Osteoblast (primary cell): ENCODE data around the gene C4orf17. TPM values are rescaled to one million over a fixed set of nuclear protein-coding genes. Genes with fewer than 3 reads are reported as not detected.

Experiments used
- DNase-seq: peaks from one replicate; pipeline ENCODE4 v3.0.0; 2011; ENCODE audit warnings: low spot score, mixed read lengths; ENCODE audit not compliant: insufficient read length; ENCODE audit errors: missing footprints
- H2AFZ ChIP-seq: 2 replicates; pipeline ENCODE4 v1.6.0; 2011; ENCODE audit warnings: mild to moderate bottlenecking, low read length
- H3K27ac ChIP-seq: 2 replicates; pipeline ENCODE4 v1.5.1; 2011; ENCODE audit warnings: mild to moderate bottlenecking, low read depth, low read length, moderate library complexity
- H3K27me3 ChIP-seq: 2 replicates; pipeline ENCODE4 v1.6.0; 2012; ENCODE audit warnings: mild to moderate bottlenecking, control low read depth, inconsistent platforms, low read length, moderate library complexity; ENCODE audit not compliant: insufficient read depth
- H3K36me3 ChIP-seq: 2 replicates; pipeline ENCODE4 v1.5.1; 2011; ENCODE audit warnings: mild to moderate bottlenecking, low read length, control low read depth, moderate library complexity; ENCODE audit not compliant: insufficient read depth
- H3K4me1 ChIP-seq: 2 replicates; pipeline ENCODE4 v1.5.1; 2011; ENCODE audit warnings: mild to moderate bottlenecking, low read length, control low read depth, moderate library complexity; ENCODE audit not compliant: insufficient read depth
- H3K4me2 ChIP-seq: 2 replicates; pipeline ENCODE4 v1.6.0; 2011; ENCODE audit warnings: mild to moderate bottlenecking, low read length; ENCODE audit not compliant: insufficient read depth
- H3K4me3 ChIP-seq: fragments of 200-600 bp; sonication (generic); 3 replicates; pipeline ENCODE4 v1.5.1; 2012; ENCODE audit warnings: mild to moderate bottlenecking, low read length, inconsistent platforms; ENCODE audit not compliant: insufficient read depth
- H3K79me2 ChIP-seq: 2 replicates; pipeline ENCODE4 v1.6.0; 2012; ENCODE audit warnings: mild to moderate bottlenecking, low read length, control low read depth, inconsistent platforms; ENCODE audit not compliant: insufficient read depth
- H3K9me3 ChIP-seq: 2 replicates; pipeline ENCODE4 v1.5.1; 2011; ENCODE audit warnings: low read depth, low read length, control low read depth
- H4K20me1 ChIP-seq: 2 replicates; pipeline ENCODE4 v1.6.0; 2012; ENCODE audit warnings: mild to moderate bottlenecking, low read length, control low read depth; ENCODE audit not compliant: insufficient read depth
- CTCF ChIP-seq: IDR thresholded peaks from 2 replicates; pipeline ENCODE4 v1.5.1; 2011; ENCODE audit warnings: mild to moderate bottlenecking, low read depth, low read length, moderate library complexity; ENCODE audit errors: extremely low read depth
- total RNA-seq: library from RNA; depleted of rRNA; stranded (reverse); fragments of >200 nt; gene quantifications from 2 replicates; pipeline ENCODE4 v1.2.3, GENCODE V29; 2012

C4orf17 gene
- total RNA-seq, 1 donor, result not detected

GRCh38 chr4:99587803-99588202, 77.0 kb downstream of the C4orf17 start:
- no peaks in the 10 kb centered on the region for H3K36me3 ChIP-seq
- no peak for TF ChIP-seq CTCF
- H3K4me3 ChIP-seq, result no peak overlapping the region
- no peak overlapping the region for H3K27ac ChIP-seq
- H2AFZ ChIP-seq, result no peak overlapping the region
- DNase-seq, result no peak
- no peaks in the 10 kb centered on the region for H3K79me2 ChIP-seq
- no peaks in the 10 kb centered on the region for H4K20me1 ChIP-seq
- no peaks in the 10 kb centered on the region for H3K9me3 ChIP-seq
- no peak overlapping the region for H3K4me2 ChIP-seq
- H3K27me3 ChIP-seq, result no peaks in the 10 kb centered on the region
- no peaks in the 10 kb centered on the region for H3K4me1 ChIP-seq

- no peaks in the 10 kb centered on the region for H3K27me3 ChIP-seq
- no peaks in the 10 kb centered on the region for H3K4me1 ChIP-seq
- no peak for TF ChIP-seq CTCF
- no peaks in the 10 kb centered on the region for H3K79me2 ChIP-seq
- no peak overlapping the region for H3K4me3 ChIP-seq
- H3K27ac ChIP-seq, result no peak overlapping the region
- H3K36me3 ChIP-seq, result no peaks in the 10 kb centered on the region
- H4K20me1 ChIP-seq, result no peaks in the 10 kb centered on the region
- no peak overlapping the region for H3K4me2 ChIP-seq
- no peaks in the 10 kb centered on the region for H3K9me3 ChIP-seq
- H2AFZ ChIP-seq, result no peak overlapping the region
- no peak for DNase-seq
Observed at GRCh38 chr4:99591757-99592156, 80.9 kb downstream of the C4orf17 start.

Other genes starting within 250 kb of the C4orf17 start
- not detected in 2 replicates for gene ADH1A, start 220.0 kb upstream of the C4orf17 start, total RNA-seq
- 0.59 and 0.72 TPM in 2 replicates for gene ADH1B, start 189.6 kb upstream of the C4orf17 start, total RNA-seq
- 0.59 and 0.72 TPM in 2 replicates for gene ADH1C, start 158.3 kb upstream of the C4orf17 start, total RNA-seq
- not detected in 2 replicates for gene ADH7, start 75.7 kb upstream of the C4orf17 start, total RNA-seq
- gene TRMT10A, start 53.0 kb downstream of the C4orf17 start, total RNA-seq, result 4.7 and 14.5 TPM in 2 replicates
- 0.29 TPM in 1 of 2 replicates, not detected in the other for gene MTTP, start 63.8 kb downstream of the C4orf17 start, total RNA-seq
- gene C4orf54, start 146.8 kb downstream of the C4orf17 start, total RNA-seq, result under 0.01 TPM in 1 of 2 replicates, not detected in the other